IPS-NIHi7 (cell line): ENCODE measurements around the gene CNOT10.
"Not testable (repeated sequence)": the region's sequence is repeated elsewhere in the genome, so short reads cannot be mapped to it uniquely, and the experiment has no call there.

Source experiments
- DNase-seq: peaks from one replicate; pipeline ENCODE4 v3.0.0; 2012; ENCODE audit warnings: mixed read lengths; ENCODE audit errors: extremely low spot score

Gene CNOT10

GRCh38 chr3:32686713-32687112 is 1.7 kb downstream of the CNOT10 start:
- no peak for DNase-seq

GRCh38 chr3:32691847-32692246 is 6.9 kb downstream of the CNOT10 start:
- DNase-seq: no peak

- no peak for DNase-seq
Observed at GRCh38 chr3:32696523-32696922, 11.5 kb downstream of the CNOT10 start.

- no peak for DNase-seq
Observed at GRCh38 chr3:32698506-32698905, 13.5 kb downstream of the CNOT10 start.

- DNase-seq: peak; percentile 10
Observed at GRCh38 chr3:32699429-32699828, 14.4 kb downstream of the CNOT10 start.

- DNase-seq: no peak
Observed at GRCh38 chr3:32700244-32700643, 15.3 kb downstream of the CNOT10 start.

GRCh38 chr3:32703491-32703972 is 18.5 kb downstream of the CNOT10 start:
- DNase-seq: no peak

GRCh38 chr3:32705232-32705631 is 20.2 kb downstream of the CNOT10 start:
- DNase-seq: no peak

- DNase-seq: no peak
Observed at GRCh38 chr3:32706348-32707025, 21.5 kb downstream of the CNOT10 start.

- no peak for DNase-seq
Observed at GRCh38 chr3:32707026-32707370, 22.0 kb downstream of the CNOT10 start.

GRCh38 chr3:32708672-32709283 is 23.8 kb downstream of the CNOT10 start:
- no peak for DNase-seq

- no peak for DNase-seq
Observed at GRCh38 chr3:32709346-32709745, 24.4 kb downstream of the CNOT10 start.

- no peak for DNase-seq
Observed at GRCh38 chr3:32712506-32713055, 27.6 kb downstream of the CNOT10 start.

- DNase-seq: no peak
Observed at GRCh38 chr3:32713181-32713580, 28.2 kb downstream of the CNOT10 start.

GRCh38 chr3:32719335-32719734 is 34.3 kb downstream of the CNOT10 start:
- DNase-seq: no peak

GRCh38 chr3:32719931-32720330 is 34.9 kb downstream of the CNOT10 start:
- DNase-seq: no peak

- DNase-seq: no peak
Observed at GRCh38 chr3:32725721-32726120, 40.7 kb downstream of the CNOT10 start.

- peak; percentile 28 for DNase-seq
Observed at GRCh38 chr3:32733631-32734229, 48.7 kb downstream of the CNOT10 start.

GRCh38 chr3:32734756-32735155 is 49.8 kb downstream of the CNOT10 start:
- peak; percentile 16 for DNase-seq

- DNase-seq: not testable (repeated sequence)
Observed at GRCh38 chr3:32743470-32743869, 58.5 kb downstream of the CNOT10 start.

- no peak for DNase-seq
Observed at GRCh38 chr3:32743934-32744333, 58.9 kb downstream of the CNOT10 start.

GRCh38 chr3:32751377-32751776 is 66.4 kb downstream of the CNOT10 start:
- no peak for DNase-seq

GRCh38 chr3:32755761-32756160 is 70.8 kb downstream of the CNOT10 start:
- no peak for DNase-seq
